ENCODE results near the gene CD22. TPM values are rescaled to one million over a fixed set of nuclear protein-coding genes. Genes with fewer than 3 reads are reported as not detected.

The CD22 gene
- total and polyA plus RNA-seq, 2 of the 4 experiments (the other 2 are of a cell fraction), result 0.18 to 0.22 TPM

- WGBS, 2 experiments (ENCODE audit: extremely low coverage in 2 of 2, insufficient read length in 1 of 2), result 60% methylated on average over 2 of the region's 11 CpGs; no CpG with 5 or more reads in 1 of the 2 experiments
Observed at GRCh38 chr19:35304036-35304435, 25.0 kb upstream of the CD22 start.

More at GRCh38 chr19:35304036-35304435, 25.0 kb upstream of the CD22 start:
- Histone ChIP-seq H2BK120ac (ENCODE audit: low read depth, low read length) (no peak overlapping the region), H2BK20ac (ENCODE audit: low read depth, low read length) (no peak overlapping the region), H3K4me2 (ENCODE audit: low read depth, low read length) (no peak overlapping the region), H4K5ac (ENCODE audit: low read depth, low read length) (no peak overlapping the region), H2AK5ac (ENCODE audit: low read depth, low read length) (no peak overlapping the region), H3K79me1 (ENCODE audit: low read depth in 1 of 2, low read length in 2 of 2) (no peaks in the 10 kb centered on the region), H3K9me3 (ENCODE audit: control insufficient read depth, insufficient read depth, low read length) (no peaks in the 10 kb centered on the region), H3K36me3 (ENCODE audit: control insufficient read depth, insufficient read depth, low read length) (no peaks in the 10 kb centered on the region), H3K4me1 (ENCODE audit: control insufficient read depth, insufficient read depth, low read length) (no peaks in the 10 kb centered on the region), H4K91ac (ENCODE audit: insufficient read depth, low read depth, low read length) (no peak overlapping the region), H3K4me3 (ENCODE audit: insufficient read depth, low read depth, low read length) (no peak overlapping the region), H2AK9ac (replicated peaks; ENCODE audit: low read depth, low read length, poor library complexity) (no peak overlapping the region), H3K23ac (ENCODE audit: low read depth, low read length) (no peak overlapping the region), H3K4ac (ENCODE audit: low read depth, low read length) (no peak overlapping the region), H3K27me3 (ENCODE audit: control insufficient read depth, insufficient read depth, low read length) (peaks cover 4% of the 10 kb centered on the region), H3K14ac (replicated peaks; ENCODE audit: low read depth, low read length) (no peak overlapping the region), H2BK5ac (ENCODE audit: low read depth, low read length, poor library complexity, severe bottlenecking) (no peak overlapping the region), H3K9ac (ENCODE audit: low read depth, low read length) (no peak overlapping the region), H3K56ac (ENCODE audit: extremely low read depth, insufficient read depth, low read length) (no peak overlapping the region), H2AFZ (replicated peaks; ENCODE audit: low read length, poor library complexity) (no peak overlapping the region), H4K20me1 (ENCODE audit: insufficient read depth, low read length) (no peaks in the 10 kb centered on the region), H3K18ac (ENCODE audit: low read depth, low read length) (no peak overlapping the region), H3K9me1 (ENCODE audit: insufficient read depth, low read length) (no peaks in the 10 kb centered on the region), H4K8ac (ENCODE audit: low read depth in 2 of 2, low read length in 2 of 2) (no peak overlapping the region), H3K27ac (ENCODE audit: insufficient read depth, low read length) (no peak overlapping the region), H2BK15ac (ENCODE audit: low read depth, low read length) (no peak overlapping the region)
- ATAC-seq (ENCODE audit: low read depth) (no peak), DNase-seq (no peak)
- intact Hi-C loops (cut with micrococcal nuclease), result no loop called here
- dilution Hi-C loops (cut with HindIII; ENCODE audit: low sequenced_read_pairs, unreplicated experiment), result no loop called here
- BruUV-seq (replicated peaks), result no TSS peak
- in situ Hi-C loops (cut with MboI; ENCODE audit: low sequenced_read_pairs), result no loop called here
- POLR2A ChIA-PET (ENCODE audit: unreplicated experiment), result no interaction called here
- TF ChIP-seq USF2 (IDR thresholded peaks at IDR 0.05; ENCODE audit: low read depth, low read length) (no peak), RAD21 (IDR thresholded peaks at IDR 0.05; ENCODE audit: low read length) (no peak), MAFK (IDR thresholded peaks at IDR 0.05; ENCODE audit: low read depth, low read length) (no peak), MXI1 (IDR thresholded peaks at IDR 0.05; ENCODE audit: borderline replicate concordance, low read depth, low read length) (no peak), SMC3 (IDR thresholded peaks at IDR 0.05; ENCODE audit: low read depth, low read length) (no peak), MAZ (IDR thresholded peaks at IDR 0.05; ENCODE audit: borderline replicate concordance, low read depth, low read length) (no peak), RFX5 (IDR thresholded peaks at IDR 0.05; ENCODE audit: low read depth, low read length) (no peak)
- CTCF ChIA-PET, result no interaction called here

All from IMR-90 (cell line).